ENCODE results near the gene ACCSL. TPM values are rescaled to one million over a fixed set of nuclear protein-coding genes. Genes with fewer than 3 reads are reported as not detected.

ACCSL gene
- total RNA-seq, 2 donors from 2014 or later, result not detected

DNA sequence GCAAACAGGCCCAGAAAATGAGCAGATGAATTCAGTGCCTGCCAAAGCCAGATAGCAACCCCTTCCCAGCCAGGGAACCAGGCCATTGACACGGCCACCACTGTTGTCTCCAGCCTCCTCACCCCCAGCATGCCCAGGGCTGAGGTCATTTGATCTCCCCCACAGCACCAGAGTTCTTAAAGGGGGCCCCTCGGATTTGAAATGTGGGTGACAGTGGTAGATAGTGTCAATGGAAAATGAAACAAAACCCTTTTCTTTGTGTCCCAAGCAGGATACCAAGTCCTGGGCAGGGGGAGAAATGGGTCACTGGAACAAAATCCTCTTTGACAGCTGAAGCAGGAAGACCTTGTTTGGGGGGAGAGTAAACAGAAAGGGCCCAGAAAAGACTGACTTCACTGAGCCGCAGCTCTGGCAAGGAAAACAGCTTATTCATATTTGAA lies 14.3 kb upstream of the ACCSL start:
- H3K9me3 Mint-ChIP-seq, result no peaks in the 10 kb centered on the region
- no peak overlapping the region for H3K4me3 ChIP-seq (ENCODE audit: low read length)
- TF ChIP-seq, protein P1, sequence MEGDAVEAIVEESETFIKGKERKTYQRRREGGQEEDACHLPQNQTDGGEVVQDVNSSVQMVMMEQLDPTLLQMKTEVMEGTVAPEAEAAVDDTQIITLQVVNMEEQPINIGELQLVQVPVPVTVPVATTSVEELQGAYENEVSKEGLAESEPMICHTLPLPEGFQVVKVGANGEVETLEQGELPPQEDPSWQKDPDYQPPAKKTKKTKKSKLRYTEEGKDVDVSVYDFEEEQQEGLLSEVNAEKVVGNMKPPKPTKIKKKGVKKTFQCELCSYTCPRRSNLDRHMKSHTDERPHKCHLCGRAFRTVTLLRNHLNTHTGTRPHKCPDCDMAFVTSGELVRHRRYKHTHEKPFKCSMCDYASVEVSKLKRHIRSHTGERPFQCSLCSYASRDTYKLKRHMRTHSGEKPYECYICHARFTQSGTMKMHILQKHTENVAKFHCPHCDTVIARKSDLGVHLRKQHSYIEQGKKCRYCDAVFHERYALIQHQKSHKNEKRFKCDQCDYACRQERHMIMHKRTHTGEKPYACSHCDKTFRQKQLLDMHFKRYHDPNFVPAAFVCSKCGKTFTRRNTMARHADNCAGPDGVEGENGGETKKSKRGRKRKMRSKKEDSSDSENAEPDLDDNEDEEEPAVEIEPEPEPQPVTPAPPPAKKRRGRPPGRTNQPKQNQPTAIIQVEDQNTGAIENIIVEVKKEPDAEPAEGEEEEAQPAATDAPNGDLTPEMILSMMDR (conservative IDR thresholded peaks at IDR 0.05), result no peak
- H3K9ac ChIP-seq (ENCODE audit: extremely low read depth, low read length, poor library complexity, severe bottlenecking), result no peak overlapping the region
- no peaks in the 10 kb centered on the region for H3K9me3 ChIP-seq (ENCODE audit: control insufficient read depth, low read length)
- 67% methylated on average over 3 of the region's 3 CpGs; no CpG with 5 or more reads in 1 of the 2 experiments for WGBS, 2 experiments (ENCODE audit: insufficient coverage in 1 of 2, insufficient read length in 1 of 2)
- H3K36me3 Mint-ChIP-seq (ENCODE audit: low read depth), result no peaks in the 10 kb centered on the region
- no peaks in the 10 kb centered on the region for H3K4me1 ChIP-seq (ENCODE audit: control insufficient read depth, insufficient read depth, low read length)
- peaks cover 15% of the 10 kb centered on the region for H3K4me1 Mint-ChIP-seq
- H3K27ac ChIP-seq (ENCODE audit: low read depth, low read length), result peak overlapping the region; percentile 43
- peaks cover 2% of the 10 kb centered on the region for H3K27me3 Mint-ChIP-seq (ENCODE audit: insufficient read depth)
- H3K27ac Mint-ChIP-seq, result no peak overlapping the region
- DNase-seq, result no peak
- no peaks in the 10 kb centered on the region for H3K27me3 ChIP-seq (ENCODE audit: control insufficient read depth, insufficient read depth, low read length, poor library complexity, severe bottlenecking)
- H3K4me3 Mint-ChIP-seq, result no peak overlapping the region
- H3K36me3 ChIP-seq (ENCODE audit: control insufficient read depth, insufficient read depth, low read length), result no peaks in the 10 kb centered on the region

DNA sequence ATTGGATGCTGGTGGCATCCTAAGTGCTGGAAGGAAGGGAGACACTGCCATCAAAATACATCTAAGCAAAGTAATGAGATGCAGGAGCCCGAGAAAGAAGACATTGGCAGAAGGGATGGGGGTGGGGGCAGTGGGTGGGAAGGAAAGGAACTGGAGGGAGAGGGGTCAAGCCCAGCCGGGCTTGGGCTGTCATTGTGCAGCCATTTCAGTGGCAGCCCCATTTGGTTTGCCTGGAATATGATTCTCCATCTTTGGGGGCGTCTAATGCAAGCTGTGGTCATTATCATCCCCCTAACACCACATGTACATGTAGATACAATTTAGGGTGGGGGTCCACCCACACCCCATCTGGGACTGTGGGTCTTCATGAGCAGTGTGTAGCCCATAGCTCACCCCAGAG lies 13.9 kb upstream of the ACCSL start:
- Mint-ChIP-seq H3K27me3 (ENCODE audit: insufficient read depth) (peaks cover 6% of the 10 kb centered on the region), H3K4me1 (peaks cover 15% of the 10 kb centered on the region), H3K9me3 (no peaks in the 10 kb centered on the region), H3K36me3 (ENCODE audit: low read depth) (no peaks in the 10 kb centered on the region), H3K27ac (no peak overlapping the region), H3K4me3 (no peak overlapping the region)
- Histone ChIP-seq H3K4me3 (ENCODE audit: low read length) (no peak overlapping the region), H3K36me3 (ENCODE audit: control insufficient read depth, insufficient read depth, low read length) (no peaks in the 10 kb centered on the region), H3K9ac (ENCODE audit: extremely low read depth, low read length, poor library complexity, severe bottlenecking) (no peak overlapping the region), H3K27ac (ENCODE audit: low read depth, low read length) (no peak overlapping the region), H3K4me1 (ENCODE audit: control insufficient read depth, insufficient read depth, low read length) (no peaks in the 10 kb centered on the region), H3K9me3 (ENCODE audit: control insufficient read depth, low read length) (no peaks in the 10 kb centered on the region), H3K27me3 (ENCODE audit: control insufficient read depth, insufficient read depth, low read length, poor library complexity, severe bottlenecking) (no peaks in the 10 kb centered on the region)
- TF ChIP-seq, protein P1 (conservative IDR thresholded peaks at IDR 0.05), result no peak
- WGBS, 2 experiments (ENCODE audit: insufficient coverage in 1 of 2, insufficient read length in 1 of 2), result 0 to 57% methylated on average over 1 to 3 of the region's 3 CpGs
- DNase-seq, result no peak

DNA sequence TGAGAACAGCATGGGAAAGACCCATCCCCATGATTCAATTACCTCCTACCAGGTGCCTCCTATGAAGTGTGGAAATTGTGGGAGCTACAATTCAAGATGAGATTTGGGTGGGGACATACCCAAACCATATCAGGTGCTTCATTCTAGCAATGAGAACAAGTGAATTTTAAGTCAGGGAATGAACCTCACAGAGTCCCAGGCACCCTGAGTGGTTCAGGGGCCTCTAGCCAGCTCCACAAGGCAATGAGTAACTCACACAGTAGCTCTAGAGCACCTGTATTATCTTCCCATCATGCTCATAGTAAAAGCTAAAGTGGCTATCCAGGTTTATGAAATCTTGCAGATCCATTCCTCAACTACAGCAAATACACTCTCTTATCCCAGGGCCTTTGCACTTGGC lies 13.1 kb upstream of the ACCSL start:
- Histone ChIP-seq H3K27me3 (ENCODE audit: control insufficient read depth, insufficient read depth, low read length, poor library complexity, severe bottlenecking) (no peaks in the 10 kb centered on the region), H3K27ac (ENCODE audit: low read depth, low read length) (no peak overlapping the region), H3K4me1 (ENCODE audit: control insufficient read depth, insufficient read depth, low read length) (no peaks in the 10 kb centered on the region), H3K9ac (ENCODE audit: extremely low read depth, low read length, poor library complexity, severe bottlenecking) (no peak overlapping the region), H3K4me3 (ENCODE audit: low read length) (no peak overlapping the region), H3K36me3 (ENCODE audit: control insufficient read depth, insufficient read depth, low read length) (no peaks in the 10 kb centered on the region), H3K9me3 (ENCODE audit: control insufficient read depth, low read length) (no peaks in the 10 kb centered on the region)
- Mint-ChIP-seq H3K4me1 (peaks cover 15% of the 10 kb centered on the region), H3K9me3 (no peaks in the 10 kb centered on the region), H3K36me3 (ENCODE audit: low read depth) (no peaks in the 10 kb centered on the region), H3K27me3 (ENCODE audit: insufficient read depth) (peaks cover 7% of the 10 kb centered on the region), H3K4me3 (no peak overlapping the region), H3K27ac (no peak overlapping the region)
- TF ChIP-seq, protein P1 (conservative IDR thresholded peaks at IDR 0.05), result no peak
- DNase-seq, result no peak
